SKM-1 (cell line): ENCODE measurements around the gene FOXO1.

Source experiments
- DNase-seq: peaks from one replicate; lab custom pipeline; 2025; ENCODE audit not compliant: unreplicated experiment; lab: John Stamatoyannopoulos, UW

The FOXO1 gene

GRCh38 chr13:40666933-40667621 is 636 bp upstream of the FOXO1 start:
- DNase-seq: peak; percentile 52

DNA sequence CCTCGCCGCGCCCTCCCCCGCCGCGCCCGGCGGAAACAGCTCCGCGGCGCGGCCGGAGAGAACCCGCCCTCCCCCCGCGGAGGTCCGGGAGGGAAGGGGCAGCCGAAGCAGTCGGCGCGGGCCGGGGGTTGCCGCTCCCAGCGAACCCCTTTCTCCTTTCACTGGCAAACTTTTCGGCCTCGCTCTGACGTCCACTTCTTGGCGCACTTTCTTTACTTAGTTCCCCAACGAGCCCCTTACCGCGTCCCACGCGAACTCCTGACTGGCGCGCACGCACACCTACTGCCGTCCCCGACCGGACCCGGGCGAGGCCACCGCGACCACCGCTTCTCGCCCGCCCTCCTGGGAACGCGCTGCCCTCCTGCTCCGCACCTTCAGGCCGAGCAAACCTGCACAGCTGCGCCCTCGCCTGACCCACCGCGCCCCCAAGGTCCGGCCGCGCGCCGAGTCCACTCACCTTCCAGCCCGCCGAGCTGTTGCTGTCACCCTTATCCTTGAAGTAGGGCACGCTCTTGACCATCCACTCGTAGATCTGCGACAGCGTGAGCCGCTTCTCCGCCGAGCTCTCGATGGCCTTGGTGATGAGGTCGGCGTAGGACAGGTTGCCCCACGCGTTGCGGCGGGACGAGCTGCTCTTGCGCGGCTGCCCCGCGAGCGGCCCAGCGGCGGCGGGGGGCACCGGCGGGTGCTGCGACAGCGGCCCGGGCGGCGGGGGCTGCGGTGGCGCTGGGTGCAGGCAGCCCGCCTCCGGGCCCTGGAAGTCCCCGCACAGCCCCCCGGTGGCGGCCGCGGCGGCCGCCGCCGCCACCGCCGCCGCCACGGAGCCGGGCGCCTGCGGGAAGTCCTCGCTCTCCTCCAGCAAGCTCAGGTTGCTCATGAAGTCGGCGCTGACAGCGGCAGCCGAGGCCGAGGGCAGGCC is 1.1 kb downstream of the FOXO1 start:
- no peak for DNase-seq

DNA sequence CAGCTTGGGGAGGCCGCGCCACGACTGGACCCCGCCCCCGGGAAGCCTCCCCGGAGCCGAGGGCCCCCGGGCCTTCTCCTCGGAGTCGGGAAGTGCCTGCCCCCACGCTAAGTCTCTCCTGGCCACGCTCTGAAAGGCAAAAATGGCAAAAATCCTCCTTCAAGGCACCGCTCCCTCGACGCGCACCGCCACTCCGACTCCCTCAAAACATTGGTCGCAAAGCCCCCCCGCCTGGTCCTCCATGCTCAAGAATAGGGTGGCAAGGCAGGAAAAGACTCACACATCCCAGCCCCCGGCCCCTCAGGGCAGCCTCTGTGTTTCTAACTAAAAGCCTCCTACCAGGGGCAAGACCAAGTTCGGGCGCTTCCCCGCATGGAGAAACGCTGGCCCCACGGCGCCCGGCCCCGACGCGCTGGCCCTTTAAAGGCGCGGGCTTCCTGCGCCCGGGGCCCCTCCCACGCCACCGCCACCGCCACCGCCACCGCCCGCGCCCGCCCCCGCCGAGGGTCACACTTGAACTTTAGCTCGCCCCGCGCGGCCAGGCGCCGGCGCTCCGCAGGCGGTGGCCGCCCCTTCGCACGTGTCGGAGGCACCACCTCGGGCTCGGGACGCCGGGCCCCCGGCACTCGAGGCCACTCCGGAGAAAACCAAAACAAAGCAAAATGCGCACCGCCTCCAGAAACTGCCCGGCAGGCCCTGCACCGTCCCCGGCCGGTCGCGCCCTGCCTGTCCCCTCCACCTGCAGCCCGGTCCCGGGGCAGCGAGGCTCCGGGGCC is 1.9 kb downstream of the FOXO1 start:
- peak; percentile 73 for DNase-seq

DNA sequence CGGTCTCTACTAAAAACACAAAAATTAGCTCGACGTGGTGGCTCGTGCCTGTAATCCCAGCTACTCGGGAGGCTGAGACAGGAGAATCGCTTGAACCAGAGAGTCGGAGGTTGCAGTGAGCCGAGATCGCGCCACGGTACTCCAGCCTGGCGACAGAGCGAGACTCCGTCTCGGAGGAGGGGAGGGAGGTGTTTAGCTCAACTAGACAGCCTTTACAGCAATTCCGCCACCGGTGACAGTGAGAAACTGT is 2.4 kb downstream of the FOXO1 start:
- DNase-seq: peak; percentile 73

DNA sequence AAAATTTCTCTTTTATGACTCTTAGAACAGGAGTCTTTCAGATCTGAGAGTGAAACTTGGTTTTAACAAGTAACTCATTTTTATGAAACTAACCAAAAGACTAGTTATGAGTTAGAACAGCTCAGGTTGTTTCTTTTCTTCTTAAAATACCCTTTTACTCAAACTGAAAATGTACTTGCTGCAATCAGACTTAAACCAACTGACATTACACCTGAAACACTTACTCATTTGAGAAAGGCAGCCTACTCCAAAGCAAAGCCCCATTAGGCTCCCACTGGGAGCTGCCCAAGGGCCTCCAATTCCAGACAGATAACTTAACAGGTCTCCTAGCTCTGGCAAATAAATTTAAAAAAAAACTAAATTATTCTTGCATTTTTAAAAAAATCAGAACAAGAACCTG is 3.6 kb downstream of the FOXO1 start:
- no peak for DNase-seq

- no peak for DNase-seq
Measured at GRCh38 chr13:40661875-40662665, 4.4 kb downstream of the FOXO1 start.

- DNase-seq: no peak
Measured at GRCh38 chr13:40660692-40661091, 5.7 kb downstream of the FOXO1 start.

- DNase-seq: no peak
Measured at GRCh38 chr13:40660141-40660664, 6.2 kb downstream of the FOXO1 start.

GRCh38 chr13:40657951-40658350 is 8.5 kb downstream of the FOXO1 start:
- no peak for DNase-seq

DNA sequence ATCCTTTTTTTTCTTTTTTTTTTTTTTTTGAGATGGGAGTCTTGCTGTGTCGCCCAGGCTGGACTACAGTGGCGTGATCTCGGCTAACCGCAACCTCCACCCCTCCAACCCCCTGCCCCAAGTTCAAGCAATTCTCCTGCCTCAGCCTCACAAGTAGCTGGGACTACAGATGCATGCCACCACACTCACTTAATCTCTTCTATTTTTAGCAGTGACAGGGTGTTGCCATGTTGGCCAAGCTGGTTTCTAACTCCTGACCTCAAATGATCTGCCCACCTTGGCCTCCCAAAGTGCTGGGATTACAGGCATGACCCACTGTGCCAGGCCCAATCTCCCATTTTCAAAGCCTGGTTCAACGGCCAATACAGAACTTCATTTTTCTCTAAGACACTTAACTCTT is 9.1 kb downstream of the FOXO1 start:
- no peak for DNase-seq

DNA sequence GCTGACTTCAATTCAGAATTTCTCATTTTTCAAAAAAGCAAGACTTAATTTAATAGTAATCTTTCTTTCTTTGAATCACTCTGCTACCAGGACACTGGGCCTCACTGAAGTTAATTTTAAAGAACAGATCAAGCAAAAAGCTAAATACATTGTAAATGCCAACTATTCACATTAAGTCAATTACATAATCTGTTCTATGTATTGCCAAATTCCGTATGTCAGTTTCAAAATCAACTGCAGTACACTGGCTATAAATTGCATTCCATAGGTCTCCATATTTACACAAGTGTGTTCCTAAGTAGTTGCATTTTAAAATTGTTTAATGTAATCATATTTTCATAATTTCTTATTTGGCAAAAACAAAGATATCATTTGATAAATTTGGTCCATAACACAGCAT is 10.1 kb downstream of the FOXO1 start:
- DNase-seq: peak; percentile 19

GRCh38 chr13:40653527-40654318 is 12.7 kb downstream of the FOXO1 start:
- DNase-seq: peak; percentile 38

DNA sequence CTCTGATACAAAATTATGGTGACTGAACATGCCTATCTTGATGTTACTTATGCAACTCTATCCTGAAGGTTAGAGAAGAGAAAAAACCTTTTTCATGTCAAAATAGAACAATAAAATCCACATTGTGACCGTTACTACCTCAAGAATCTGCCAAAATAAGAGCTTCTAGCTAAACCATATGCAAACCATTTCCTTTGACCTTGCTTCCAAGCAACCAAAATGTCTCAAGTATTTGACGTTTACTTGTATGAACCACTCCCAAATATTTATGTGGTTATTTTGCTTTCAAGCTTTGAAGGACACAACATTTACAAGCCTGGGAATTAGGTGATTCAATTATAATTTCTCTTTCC is 13.9 kb downstream of the FOXO1 start:
- no peak for DNase-seq

- no peak for DNase-seq
Measured at GRCh38 chr13:40651866-40652587, 14.4 kb downstream of the FOXO1 start.

DNA sequence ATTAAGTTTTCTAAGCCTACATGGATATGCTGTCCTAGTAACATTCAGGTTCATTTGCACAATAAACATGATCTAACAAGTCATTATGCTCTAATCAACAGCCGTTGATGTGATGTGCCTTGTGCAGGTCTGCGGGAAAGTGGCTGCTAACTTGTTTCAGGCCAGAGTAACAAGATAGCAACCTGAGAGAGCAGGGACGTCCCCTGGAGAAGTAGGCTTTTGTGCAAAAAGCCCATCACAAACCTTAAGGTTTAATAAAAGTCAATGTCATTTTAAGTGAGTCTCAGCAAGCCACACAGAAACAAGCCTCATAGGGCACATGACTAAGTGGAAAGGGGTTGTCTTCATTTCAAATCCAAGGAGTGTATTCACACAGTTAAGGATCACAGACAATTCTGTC is 17.6 kb downstream of the FOXO1 start:
- DNase-seq: no peak

DNA sequence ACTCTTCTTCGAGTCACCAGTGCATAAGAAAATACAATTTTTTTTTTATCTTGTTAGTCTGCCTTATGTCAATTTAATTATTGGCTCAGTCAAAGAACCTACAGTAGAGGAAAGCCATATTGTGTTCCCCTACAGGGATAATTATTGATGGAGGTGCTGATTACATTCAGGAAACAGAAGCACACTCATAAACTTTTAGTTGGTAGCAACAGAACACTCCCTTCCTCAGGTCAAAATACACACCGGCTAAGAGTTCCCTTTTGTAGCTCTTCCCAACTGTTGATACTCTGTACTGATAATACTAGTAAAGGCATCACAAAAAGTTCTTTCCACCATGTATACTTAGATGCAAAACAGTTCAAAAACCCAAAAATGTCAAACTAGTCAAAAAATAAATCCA is 18.4 kb downstream of the FOXO1 start:
- DNase-seq: no peak

DNA sequence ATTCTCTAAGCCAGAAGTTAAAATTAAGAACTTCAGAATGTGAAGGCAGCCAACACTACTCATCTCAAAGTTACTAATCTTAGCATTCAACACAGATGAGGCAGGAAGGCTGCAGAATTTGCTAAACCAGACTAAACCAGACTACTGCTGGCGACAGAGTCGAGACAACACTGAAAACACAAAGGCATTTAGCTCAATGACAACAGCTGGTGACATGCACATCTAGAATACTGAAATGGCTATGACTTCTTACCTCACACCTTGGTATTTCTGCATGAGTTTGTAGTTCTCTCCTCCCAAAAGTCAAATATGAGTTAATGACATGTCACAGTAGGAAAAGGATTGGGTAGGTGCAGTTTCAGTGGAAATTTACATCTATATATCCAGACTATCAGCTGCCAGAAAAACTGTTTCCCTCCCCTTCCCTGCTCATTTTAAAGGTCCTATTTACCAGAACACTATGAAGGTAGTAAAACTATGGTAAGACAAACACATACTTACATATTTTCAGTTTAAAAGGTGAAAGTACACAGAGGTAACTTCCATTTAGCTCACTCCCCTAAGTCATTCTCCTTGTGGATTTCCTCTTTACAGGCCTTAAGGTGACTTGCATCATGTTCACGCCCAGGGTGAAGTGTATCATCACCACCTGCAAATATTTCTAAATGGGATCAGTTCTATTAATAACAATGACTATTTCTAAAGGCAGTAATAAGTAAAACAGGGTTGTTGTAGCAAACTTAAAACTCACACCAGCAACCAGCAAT is 21.4 kb downstream of the FOXO1 start:
- no peak for DNase-seq

GRCh38 chr13:40640845-40641458 is 25.5 kb downstream of the FOXO1 start:
- DNase-seq: no peak
